ENCODE results near the gene CMBL.

CMBL gene

DNA sequence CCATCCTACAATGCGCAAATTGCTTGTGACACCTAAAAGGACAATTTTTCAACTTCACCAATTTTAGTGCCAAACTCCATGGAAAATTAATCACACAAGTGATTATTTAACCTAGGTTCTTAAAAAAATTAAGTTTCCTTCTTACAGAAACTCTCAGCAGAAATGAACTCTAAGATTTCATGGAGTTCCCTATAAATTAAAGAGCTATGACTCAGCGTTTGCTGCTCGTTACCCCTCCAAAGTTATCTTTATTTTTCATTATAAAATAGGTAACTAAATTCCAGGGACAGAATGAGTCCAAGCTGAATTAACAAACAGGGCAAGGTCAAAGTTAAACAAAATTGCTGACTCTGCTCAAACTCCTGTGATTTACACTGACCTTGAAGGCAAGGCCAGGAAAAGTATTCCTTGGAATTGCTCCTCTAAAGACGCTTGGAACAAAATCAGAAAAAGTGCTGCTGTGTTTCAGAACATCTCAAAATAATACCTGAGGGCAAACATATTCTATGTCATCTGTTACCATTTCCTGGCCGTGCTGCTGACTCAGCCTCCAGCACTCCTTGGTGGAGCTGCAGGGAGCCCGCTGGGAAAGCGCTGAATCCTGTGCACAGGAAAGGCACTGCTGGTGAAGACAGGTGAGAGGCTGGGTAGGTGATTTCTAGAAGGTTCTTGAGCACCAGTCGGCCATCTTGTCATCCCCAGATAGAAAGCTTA lies 2.5 kb upstream of the CMBL start:
- DNase-seq (ENCODE audit: low read depth in 3 of 3): no peak

DNA sequence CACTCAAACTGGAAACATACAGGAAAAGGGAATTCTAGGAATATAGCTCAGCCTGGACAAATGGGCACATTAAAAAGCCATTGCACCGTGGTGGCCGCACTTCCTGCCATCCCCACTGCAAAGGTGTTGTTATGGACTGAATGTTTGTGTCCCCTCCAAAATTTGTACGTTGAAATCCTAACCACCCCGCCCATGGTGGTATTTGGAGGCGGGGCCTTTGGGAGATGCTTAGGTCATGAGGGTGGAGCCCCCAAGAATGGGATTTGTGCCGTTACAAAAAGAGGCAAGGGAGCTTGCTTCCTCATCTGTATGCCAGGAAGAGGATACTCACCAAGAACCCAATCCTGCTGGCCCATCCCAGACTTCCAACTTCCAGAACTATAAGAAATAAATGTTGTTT lies 1.1 kb upstream of the CMBL start:
- DNase-seq (ENCODE audit: low read depth in 3 of 3): no peak

DNA sequence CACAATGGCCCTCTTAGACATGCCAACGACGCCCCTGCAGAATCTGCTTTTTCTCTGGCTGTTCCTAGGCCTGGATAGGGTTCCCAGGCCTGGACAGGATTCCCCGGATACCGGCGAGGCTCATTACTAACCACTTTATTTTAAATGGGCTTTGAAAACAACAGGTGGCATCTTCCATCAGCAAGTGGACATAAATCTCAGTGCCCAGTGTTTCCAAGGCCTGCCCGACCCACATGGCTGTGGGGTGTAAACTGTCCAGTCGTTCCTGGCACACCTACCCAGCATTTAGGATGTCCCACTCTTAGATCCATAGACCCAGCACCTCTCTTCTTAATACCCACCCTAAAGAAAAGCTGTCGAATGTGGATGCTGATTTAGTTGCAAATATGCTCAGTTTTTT lies 896 bp downstream of the CMBL start:
- no peak for DNase-seq (ENCODE audit: low read depth in 3 of 3)

DNA sequence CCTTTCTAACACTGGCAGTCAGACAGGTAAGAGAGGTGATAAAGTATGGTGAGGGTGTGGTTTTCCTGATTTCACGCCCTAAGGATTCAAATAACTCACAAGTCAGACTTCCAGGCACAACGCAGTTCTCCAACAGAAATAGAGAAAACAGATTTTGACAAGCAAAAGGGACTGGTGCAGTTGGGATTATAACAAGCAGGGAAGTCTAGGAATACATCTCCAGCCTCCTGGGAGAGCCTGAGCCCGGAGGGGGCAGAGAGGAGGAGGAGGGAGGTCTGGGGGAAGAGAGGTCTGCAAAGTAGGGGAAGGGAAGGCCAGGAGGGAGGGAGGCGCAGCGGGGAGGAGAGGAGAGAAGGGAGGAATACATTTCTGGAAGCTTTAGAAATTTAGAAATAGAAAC lies 1.6 kb downstream of the CMBL start:
- no peak for DNase-seq (ENCODE audit: low read depth in 3 of 3)

DNA sequence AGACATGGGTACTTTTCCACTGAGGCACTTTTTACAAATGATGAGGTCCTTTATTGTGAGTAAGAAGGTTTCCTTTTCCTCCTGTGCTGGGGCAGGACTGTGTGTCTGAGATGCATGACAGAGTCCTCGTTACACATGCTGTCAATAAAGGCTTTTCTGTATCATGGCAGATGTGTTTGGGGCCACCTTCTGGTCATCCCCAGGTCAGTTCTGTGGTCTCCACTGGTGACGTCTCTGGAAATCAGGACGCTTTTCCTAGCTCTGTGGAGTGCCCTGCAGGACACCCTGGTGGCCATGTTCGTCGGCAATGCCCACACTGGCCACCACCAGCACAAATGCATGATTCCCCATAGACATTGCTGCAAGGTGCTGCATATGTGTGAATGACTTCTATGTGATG lies 2.8 kb downstream of the CMBL start:
- no peak for DNase-seq (ENCODE audit: low read depth in 3 of 3)

DNA sequence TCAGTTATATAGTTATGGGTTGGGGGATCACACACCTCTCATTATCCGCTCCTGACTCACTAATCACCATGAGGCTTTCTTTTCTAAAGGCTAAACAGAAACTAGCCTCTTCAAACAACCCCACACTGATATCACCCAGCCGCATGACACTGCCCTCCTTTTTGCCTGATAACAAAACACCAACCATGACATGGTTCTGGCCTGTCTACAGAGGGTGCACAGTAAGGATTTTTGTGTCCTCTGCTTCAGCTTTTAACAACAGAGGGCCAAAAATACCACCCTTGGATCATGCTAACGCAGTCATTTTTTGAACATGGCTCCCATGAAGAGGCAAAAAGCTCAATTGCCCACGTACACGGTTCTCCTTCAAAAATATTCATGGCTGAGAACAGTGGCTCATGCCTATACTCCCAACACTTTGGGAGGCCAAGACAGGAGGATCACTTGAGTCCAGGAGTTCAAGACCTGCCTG lies 4.0 kb downstream of the CMBL start:
- no peak for DNase-seq (ENCODE audit: low read depth in 3 of 3)

DNA sequence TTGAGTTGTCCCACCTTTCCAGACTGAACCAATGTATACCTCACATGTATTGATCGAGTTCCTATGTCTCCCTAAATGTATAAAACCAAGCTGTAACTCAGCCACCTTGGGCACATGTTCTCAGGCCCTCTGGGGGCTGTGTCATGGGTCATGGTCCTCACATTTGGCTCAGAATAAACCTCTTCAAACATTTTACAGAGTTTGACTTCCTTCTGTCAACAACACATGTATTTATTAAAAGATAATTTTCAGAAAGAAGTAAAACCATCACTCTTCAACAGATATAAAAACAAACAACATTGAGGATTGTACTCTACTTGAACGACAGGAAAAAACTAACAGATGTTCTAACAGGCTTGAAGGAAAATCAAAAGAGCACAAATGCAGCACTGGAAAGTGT lies 4.5 kb downstream of the CMBL start:
- no peak for DNase-seq (ENCODE audit: low read depth in 3 of 3)

DNA sequence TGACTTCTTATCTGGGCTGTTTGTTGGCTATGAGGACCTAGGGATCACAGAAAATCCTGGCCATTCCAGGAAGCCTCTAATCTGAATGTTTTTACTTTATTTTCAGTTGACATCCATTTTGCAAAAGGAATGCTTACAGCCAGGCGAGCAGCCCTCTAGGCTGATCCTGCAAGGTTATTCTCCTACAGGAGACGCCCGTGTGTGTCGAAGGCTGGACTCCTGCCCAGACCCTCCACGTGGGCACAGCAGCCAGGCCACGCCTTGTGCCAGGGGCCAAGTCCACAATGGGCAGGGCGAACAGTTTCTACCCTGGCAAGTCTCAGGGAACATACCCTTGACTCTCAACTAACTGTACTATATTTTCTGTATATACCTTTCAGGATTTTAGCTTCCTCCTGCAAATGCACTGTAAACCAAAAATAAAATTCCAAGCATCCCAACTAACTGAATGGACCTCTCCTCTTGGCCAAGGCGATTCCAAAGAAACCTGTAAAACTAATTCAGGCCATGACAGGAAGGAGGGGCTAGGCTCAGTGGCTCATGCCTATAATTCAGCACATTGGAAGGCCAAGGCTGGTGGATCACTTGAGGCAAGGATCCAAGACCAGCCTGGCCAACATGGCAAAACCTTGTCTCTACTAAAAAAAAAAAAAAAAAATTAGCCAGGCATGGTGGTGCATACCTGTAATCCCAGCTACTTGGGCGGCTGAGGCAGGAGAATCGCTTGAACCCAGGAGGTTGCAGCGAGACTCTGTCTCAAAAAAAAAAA lies 5.7 kb downstream of the CMBL start:
- no peak for DNase-seq (ENCODE audit: low read depth in 3 of 3)

DNA sequence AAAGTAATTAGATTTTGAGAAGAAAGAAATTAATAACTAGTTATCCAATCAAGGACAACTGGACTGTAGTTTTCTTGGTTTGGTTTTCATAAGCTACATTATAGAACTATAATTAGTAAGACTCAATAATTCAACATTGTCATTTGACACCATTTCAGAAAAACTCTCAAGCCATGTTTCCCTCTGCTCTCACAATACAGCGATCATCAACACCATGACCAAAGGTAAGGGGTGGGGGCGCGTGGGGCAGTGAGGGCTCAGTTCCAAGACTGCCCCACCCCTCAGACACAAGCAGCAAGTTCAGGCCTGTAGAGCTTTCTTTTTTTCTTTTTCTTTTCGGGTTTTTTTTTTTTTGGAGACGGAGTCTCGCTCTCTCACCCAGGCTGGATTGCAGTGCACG lies 6.4 kb downstream of the CMBL start:
- DNase-seq (ENCODE audit: low read depth in 3 of 3): no peak

DNA sequence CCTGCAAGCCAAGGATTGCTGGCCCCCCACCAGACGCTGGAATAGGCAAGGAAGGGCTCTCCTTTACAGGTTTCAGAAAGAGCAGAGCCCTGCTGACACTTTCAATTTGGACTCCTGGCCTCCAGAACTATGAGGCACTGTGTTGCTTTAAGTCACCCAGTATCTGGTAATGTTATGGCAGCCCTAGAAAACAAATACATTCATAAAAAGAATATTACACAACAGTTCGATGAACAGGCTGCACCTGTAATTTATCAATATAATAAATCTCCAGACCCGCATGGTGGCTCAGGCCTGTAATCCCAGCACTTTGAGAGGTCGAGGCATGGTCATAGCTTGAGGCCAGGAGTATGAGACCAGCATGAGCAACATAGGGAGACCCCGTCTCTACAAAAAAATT lies 7.5 kb downstream of the CMBL start:
- DNase-seq (ENCODE audit: low read depth in 3 of 3): no peak

DNA sequence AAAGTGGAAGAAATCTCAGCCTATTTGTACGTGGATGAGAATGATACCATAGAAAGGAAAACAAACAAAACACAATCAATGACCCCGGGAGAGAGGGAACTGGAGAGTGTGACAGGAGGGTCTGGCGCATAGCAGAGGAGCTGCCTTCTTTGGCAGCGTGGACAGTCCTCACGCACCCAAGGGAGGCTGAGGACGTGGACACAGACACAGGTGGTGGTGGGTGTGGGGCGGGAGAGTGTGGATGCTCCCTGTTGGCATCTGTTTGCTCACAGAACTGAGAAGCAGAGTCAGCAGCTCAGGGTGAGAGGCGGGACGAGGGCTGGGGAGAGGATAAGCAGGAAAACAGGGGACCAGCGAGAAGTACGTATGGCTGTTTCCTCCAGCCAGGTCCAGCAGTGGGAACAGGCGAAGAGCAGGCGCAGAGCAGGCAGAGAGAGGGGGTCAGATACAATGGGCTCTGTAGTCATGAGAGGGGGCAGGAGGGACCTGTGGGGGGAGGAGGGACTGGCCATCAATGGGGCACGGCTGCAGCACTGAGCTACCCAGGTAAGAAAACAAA lies 10.0 kb downstream of the CMBL start:
- DNase-seq (ENCODE audit: low read depth in 3 of 3): no peak

DNA sequence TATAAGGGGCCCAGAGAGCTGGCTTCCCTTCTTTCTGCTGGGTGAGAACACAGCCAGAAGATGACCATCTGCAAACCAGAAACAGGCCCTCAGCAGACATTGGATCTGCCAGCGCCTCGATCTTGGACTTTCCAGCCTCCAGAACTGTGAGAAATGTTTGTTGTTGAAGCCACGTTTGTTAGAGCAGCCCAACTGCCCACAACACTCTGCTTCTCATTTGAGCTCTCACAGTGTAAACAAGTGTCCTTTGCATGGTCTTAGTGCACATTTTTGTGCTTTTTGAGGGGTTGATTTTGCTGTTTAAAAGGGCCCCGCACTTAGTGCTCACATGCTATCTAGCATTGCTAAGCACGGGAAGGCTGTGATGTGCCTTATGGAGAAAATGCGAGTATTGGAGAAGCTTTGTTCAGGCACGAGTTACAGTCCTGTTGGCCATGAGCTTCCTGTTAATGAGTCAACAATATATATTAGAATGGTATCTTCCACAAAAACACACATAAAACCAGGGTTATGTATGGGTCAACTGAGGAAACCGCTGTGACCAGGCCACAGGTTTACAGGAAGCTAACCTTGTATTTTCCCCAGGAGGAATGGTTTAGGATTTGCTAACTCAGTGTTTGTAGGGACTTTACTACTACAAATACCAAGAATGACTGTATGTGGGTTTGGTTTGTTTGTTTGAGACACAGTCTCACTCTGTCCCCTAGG lies 11.9 kb downstream of the CMBL start:
- no peak for DNase-seq (ENCODE audit: low read depth in 3 of 3)

DNA sequence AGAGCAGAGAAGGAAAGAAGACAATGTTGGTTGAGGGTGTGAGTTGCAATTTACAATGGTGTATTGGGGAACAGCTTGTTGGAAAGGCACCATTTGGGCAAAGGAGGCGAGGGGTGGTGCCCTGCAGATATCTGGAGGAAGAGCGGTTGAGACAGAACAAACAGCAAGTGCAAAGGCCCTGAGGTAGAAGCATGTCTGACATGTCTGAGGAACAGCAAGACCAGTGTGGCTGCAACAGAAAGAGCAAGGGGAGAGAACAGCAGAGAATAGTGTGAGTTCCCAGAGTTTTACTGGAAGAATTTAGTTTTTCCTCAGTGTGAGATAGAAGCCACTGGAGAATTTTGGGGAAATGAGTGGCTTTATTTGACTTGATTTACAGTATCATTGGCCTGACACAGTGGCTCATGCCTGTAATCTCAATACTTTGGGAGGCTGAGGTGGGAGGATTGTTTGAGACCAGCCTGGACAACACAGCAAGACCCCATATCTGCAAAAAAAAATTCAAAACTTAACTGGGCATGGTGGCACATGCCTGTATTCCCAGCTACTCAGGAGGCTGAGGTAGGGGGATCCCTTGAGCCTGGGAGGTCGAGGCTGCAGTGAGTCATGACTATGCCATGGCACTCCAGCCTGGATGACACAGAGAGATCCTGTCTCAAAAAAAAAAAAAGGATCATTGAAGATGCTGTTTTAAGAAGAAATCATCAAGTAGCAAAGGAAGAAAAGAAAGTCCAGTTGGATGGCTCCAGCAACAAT lies 13.6 kb downstream of the CMBL start:
- no peak for DNase-seq (ENCODE audit: low read depth in 3 of 3)

DNA sequence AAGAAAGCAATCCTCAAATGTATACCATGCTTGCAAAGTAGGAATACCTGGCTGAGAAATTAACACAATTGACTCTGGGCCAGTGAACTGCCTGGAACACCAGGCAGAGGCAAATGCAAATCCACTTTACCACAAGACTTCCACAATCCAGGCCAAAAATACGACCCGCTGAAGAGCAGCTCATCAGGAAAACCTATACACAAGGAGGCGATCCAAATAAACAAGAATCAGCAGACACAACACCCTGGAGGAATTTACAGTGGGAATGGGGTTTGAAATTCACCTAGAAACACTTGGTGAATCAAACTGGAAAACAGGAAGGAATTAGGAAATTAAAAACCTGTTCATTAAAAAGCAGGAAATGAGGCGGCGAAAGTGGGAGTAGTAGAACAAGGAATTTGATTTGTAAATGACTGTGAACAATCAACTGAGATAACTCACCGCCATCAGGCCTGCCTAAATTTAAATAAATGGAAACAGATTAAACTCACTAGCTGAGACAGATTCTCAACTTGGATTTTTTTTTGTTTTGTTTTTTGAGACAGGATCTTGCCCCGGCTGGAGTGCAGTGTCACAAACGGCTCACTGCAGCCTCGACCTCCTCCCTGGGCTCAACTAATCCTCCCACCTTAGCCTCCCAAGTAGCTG lies 15.9 kb downstream of the CMBL start:
- no peak for DNase-seq (ENCODE audit: low read depth in 3 of 3)

DNA sequence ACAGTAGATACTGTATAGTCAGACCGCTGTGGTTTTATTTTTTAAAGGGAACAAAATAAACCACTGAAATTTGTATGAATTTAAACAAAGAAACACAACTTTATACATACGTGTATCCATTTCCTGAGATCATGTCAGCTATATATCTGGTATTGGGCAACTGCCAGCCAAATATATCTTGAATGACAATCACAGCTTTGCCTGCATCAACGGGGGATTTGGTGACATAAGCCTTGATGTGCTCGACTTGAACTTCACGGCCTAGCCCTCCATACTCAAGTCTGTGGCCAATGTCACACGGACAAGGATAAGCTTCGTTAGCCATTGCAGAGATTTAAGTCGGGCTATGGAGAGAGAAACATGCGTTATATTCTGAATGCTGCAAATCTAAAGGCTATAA lies 17.3 kb downstream of the CMBL start:
- DNase-seq (ENCODE audit: low read depth in 3 of 3): no peak

DNA sequence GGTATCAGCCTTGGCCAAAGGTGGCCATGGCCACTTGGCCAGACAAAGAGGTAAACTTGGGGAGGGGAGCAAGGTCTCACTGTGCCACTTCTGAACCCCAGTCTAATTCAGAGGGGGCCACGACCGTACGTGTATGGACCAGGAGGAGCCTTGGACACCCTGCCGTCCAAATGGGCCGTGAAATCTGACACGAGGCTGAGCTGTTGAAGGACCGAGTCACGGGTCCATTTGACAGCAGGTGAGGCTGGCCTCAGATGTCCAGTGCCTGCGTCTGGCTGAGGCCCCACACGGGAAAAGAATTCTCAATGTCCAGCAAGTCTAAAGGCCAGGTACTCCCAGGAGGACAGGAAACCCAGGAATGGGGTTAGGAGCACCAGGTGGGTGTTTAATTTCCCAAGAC lies 17.7 kb downstream of the CMBL start:
- DNase-seq (ENCODE audit: low read depth in 3 of 3): no peak

DNA sequence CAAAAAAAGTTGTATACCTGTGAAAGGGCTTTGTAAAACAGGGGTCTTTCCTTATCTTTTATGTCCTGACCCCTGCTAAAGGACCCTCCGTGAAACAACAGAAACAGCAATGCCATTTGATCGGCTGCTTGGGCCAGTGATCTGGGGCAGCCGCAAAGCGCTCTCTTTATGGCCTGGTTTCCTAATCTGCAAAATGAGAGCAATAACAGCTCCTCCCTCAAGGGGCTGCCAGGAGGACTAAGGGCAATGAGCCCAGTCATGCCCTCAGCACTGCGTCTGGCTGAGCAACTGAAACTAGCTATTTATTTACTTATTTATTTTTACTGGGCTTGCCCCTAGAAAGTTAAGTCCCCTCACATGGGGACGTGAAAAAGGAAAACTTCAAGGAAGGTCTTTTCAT lies 18.3 kb downstream of the CMBL start:
- DNase-seq (ENCODE audit: low read depth in 3 of 3): no peak

DNA sequence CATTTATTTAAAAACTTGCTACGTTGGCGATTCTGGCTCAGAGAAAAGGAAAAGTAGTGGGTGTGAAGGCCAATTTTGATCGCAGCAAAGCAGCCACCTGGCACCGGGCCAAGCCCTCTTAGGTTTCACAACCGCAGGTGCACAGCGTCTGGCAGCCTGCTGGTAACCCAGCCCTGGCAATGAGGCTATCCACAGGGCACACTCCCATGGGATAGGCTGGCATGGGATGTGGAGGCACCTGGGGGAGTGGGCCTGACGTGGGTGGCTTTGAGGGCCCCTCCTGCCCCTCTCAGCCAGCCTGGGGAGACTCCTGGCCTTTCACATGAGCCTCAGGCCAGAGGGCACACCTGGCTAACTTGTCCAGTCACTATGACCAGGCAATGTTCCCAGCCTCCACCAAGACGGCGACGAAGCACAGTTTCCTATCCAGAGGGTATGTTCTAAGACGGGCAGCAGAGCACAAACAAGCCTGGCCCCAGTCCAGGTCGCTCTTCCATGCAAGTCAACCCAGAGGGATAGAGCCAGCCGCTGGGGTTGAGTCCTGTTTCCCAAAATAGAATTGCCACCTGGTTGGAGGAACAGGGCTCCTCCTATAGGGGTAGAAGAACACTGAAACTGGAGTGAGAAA lies 19.0 kb downstream of the CMBL start:
- DNase-seq (ENCODE audit: low read depth in 3 of 3): peak in 2 of 3 donors; percentile 11 to 33

DNA sequence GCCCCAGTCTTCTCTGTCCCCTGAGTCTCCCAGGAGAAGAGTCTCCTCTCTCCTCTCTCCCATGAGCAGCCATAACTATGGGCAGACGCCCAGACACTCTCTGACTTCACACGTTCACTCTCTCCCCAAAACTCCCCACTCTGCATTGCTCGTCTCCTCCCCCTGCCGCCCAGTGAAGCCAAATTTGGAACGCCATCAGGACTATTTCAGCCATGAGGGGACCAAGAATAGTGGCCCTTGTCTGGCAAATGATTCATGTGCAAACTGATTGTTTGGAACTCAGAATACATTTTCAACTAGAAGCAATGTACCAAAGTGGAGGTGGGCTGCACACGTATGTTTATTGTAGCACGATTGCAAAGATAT lies 20.9 kb downstream of the CMBL start:
- DNase-seq (ENCODE audit: low read depth in 3 of 3): no peak

DNA sequence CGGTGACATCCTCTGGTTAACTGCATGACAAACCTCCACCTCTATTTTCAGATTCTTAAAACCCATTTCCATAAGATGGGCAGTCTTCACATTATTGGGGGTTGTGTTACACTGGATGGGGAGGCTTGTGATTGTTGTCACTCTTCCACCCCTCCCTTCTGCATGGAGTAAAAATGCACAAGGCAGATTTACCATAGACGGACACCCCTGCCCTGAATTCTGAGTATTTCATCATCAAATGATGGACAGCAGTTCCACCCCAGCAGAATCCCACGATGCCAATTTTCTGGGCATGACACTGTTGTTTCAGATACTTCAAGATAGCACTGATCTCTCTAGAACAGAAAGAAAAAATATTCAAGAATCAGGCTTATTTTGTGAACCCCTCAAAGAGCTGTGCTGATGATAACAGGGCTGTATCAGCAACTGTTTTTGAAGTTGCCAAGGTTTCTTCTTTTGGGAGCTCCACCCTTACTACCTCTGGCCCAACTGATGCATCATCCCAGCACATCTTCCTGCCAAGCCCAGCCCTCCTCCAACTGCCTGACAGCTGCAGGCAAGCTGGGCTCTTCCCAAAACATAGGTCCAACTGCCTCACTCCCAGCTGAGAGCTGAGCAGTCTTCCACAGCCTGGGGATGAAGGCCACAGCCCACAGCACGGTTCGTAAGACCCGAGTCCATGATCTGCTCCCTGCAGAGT lies 21.4 kb downstream of the CMBL start:
- DNase-seq (ENCODE audit: low read depth in 3 of 3): no peak
